A549 (cell line): ENCODE data around the gene NBPF1.
"Not testable (repeated sequence)": the region's sequence is repeated elsewhere in the genome, so short reads cannot be mapped to it uniquely, and the experiment has no call there.

Experiments
- CTCF ChIP-seq: fragments of >200 bp; sonication (Bioruptor Twin); formaldehyde crosslinking; IDR thresholded peaks from 3 replicates; pipeline ENCODE4 v1.5.1; 2016
- EP300 ChIP-seq, 2 experiments: fragments of >200 bp; sonication (Bioruptor Twin); formaldehyde crosslinking; IDR thresholded peaks; 2 replicates in 1 of 2; 3 replicates in 1 of 2; pipeline ENCODE4 v1.6.1; 2016 to 2017
- KDM5A ChIP-seq: fragments of 200-600 bp; sonication (generic); IDR thresholded peaks from 2 replicates; pipeline ENCODE4 v1.6.1; 2016; ENCODE audit warnings: antibody characterized with exemption, mild to moderate bottlenecking
- POLR2A ChIP-seq: IDR thresholded peaks from 2 replicates; pipeline ENCODE4 v1.6.1; 2012; ENCODE audit warnings: mild to moderate bottlenecking, low read length
- TF ChIP-seq, protein P1 (sequence below): fragments of 150-350 bp; IDR thresholded peaks from 2 replicates; pipeline ENCODE4 v1.6.1; 2014; ENCODE audit warnings: low read depth, mild to moderate bottlenecking, low read length

GRCh38 chr1:16565324-16565723, 48.0 kb downstream of the NBPF1 start:
- not testable (repeated sequence) for TF ChIP-seq POLR2A; CTCF; EP300 (IDR thresholded peaks at IDR 0.05); KDM5A
- TF ChIP-seq, protein P1, sequence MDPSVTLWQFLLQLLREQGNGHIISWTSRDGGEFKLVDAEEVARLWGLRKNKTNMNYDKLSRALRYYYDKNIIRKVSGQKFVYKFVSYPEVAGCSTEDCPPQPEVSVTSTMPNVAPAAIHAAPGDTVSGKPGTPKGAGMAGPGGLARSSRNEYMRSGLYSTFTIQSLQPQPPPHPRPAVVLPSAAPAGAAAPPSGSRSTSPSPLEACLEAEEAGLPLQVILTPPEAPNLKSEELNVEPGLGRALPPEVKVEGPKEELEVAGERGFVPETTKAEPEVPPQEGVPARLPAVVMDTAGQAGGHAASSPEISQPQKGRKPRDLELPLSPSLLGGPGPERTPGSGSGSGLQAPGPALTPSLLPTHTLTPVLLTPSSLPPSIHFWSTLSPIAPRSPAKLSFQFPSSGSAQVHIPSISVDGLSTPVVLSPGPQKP = not testable (repeated sequence)
